HG03521 (cell line): ENCODE data around the gene NSUN7.

Experiments used
- ATAC-seq: cut with Tn5 transposase; IDR thresholded peaks from one replicate; pipeline ENCODE4 v1.9.1; 2021; ENCODE audit warnings: mild to moderate bottlenecking, moderate library complexity; ENCODE audit not compliant: unreplicated experiment

Gene NSUN7

GRCh38 chr4:40734497-40734896 is 15.3 kb upstream of the NSUN7 start:
- no peak for ATAC-seq

DNA sequence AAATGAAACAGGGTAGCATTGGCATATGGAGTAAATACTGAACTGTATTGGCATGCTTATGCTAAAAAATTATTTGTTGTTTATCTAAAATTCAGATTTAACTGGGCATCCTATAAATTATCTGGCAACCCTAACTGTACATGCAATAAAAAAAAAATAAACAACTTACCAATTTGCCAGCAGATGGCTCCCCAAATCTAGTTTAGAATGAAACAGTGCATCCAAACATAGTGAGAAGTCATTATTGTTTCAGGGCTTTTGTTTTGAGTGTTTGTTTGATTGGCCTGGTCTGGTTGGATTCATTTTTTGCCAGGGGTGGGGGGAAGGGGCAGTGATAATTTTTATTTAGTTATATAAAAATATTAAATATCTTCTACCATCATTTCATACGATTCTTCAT is 12.8 kb upstream of the NSUN7 start:
- no peak for ATAC-seq

GRCh38 chr4:40737879-40738278 is 11.9 kb upstream of the NSUN7 start:
- no peak for ATAC-seq

GRCh38 chr4:40739347-40739746 is 10.4 kb upstream of the NSUN7 start:
- no peak for ATAC-seq

DNA sequence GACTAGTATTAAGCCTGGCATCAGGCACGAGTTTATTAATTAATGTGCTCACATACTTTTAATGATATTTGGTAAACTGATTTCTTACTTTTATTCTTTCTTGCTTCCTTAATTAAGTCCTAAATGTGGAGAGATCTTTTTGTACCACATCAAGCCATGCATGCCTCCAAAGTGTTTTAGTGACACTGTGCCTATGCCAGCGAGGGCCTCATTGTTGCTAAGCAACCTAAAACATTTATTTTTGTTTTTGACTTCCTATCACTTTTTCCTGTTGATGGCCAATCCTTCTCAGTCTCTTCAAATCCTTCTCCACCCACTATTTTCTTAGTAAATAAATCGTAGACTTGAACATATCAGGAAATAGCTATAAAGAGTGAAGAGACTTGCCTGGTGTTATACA is 5.5 kb upstream of the NSUN7 start:
- ATAC-seq, result no peak

- no peak for ATAC-seq
Observed at GRCh38 chr4:40745285-40745984, 4.3 kb upstream of the NSUN7 start.

- no peak for ATAC-seq
Observed at GRCh38 chr4:40747207-40747835, 2.4 kb upstream of the NSUN7 start.

DNA sequence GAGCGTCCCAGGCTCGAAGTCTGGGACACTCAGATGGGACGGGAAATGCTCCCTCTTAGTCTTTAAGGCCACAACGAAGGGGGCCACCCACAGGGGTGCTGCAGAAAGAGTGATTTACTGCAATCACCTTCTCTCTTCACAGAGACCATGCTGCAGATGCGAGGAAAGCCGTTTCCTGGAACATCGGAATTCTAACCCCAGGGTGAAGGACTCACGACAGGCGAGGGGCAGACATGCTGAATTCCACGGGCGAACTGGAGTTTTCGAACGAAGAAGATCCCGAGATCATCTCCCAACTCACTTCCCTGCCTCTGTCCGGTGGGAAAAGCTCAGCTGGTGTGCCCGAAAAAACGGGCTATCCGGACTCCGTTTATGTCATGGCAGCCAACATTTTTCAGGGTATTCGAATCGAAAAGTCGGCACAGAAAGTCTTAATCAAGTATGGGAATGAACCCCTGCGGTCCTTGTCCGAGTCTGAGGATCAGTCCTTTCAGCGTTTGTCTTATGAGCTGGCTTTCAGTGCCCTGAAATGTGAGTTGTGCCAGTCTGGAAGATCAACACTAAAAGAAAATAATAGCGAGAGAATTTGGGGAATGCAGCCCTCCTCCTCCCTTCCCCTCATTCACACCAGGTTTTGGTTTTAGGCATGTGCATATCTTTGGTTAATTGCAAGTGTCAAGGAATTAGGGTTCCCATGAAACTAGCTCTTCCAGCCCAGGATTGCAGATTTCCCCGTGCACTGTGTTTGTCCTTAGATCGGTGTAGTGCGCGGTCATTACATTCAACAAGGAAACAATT is 905 bp downstream of the NSUN7 start:
- ATAC-seq, result no peak

DNA sequence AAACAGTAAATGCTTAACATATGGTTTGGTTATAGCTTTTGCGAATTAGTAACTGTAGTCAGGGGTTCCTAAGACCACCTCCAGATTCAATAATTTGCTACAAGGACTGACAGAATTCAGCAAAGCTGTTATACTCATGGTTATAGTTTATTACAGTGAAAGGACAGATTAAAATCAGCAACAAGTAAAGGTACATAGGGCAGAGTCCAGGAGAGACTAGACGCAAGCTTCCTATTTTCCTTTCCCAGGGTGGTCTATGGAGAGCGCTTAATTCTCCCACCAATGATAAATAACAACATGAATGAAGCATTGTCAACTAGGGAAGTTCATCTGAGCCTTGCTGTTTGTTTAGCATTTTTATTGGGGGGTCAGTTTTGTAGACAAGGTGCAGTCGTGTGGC is 5.9 kb downstream of the NSUN7 start:
- ATAC-seq, result no peak

DNA sequence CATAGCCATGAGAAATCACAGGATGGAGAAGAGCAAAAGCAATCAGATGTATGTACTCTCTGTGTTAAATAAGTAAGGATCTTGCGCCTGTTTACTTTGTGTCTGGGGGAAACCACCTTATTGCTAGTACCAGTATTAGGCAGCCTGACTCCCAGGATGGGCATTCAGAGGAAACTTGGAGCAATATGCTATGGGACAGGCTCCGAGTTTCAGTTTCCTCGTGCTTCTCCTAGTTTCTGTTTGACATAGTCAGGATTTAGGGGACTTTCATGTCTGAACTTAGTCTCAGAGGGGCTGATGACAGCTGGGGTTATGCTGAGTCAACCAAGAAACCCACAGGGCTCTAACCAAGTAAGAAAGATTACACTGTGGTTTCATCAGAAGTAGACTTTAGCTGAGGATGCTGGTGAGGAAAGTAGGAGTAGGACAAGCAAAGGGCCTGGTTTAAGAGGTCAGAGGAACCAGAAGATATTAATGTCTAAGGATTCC is 13.5 kb downstream of the NSUN7 start:
- ATAC-seq, result peak; percentile 99

DNA sequence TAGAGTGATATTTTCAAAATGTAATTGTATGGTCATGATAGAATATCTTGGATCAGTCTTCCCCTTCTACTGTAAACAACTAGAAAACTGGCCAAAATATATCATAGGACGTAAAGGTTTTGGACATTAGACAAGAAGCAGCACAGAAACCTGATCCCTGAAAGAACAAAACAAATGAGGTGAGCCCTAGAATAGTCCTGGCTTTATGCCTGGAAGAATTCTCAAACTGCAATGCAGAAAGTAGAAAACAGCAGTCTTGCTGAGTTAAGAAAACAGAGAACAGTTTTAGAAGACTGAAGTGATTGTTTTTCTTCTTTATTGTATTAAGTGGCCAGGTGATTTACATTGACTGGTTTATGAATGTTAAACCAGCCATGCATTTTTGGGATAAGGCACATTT is 19.5 kb downstream of the NSUN7 start:
- ATAC-seq, result no peak

DNA sequence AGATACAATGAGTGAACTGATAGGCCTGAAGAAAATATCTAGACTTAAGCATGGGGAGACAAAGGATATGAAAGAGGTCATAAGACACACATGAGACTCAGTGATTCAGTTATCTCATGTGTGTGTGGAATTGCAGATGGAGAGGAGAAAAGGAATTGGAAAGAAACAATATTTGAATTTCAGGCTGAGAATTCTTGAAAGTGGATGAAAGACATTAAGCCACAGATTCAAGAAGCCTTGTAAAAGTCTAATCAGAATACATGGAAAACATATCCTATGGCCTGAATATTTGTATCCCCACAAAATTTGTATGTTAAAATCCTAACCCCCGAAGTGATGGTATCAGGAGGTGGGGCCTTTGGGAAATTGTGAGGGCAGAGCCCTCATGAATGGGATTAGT is 28.3 kb downstream of the NSUN7 start:
- ATAC-seq, result no peak

GRCh38 chr4:40782876-40783275 is 33.1 kb downstream of the NSUN7 start:
- no peak for ATAC-seq

DNA sequence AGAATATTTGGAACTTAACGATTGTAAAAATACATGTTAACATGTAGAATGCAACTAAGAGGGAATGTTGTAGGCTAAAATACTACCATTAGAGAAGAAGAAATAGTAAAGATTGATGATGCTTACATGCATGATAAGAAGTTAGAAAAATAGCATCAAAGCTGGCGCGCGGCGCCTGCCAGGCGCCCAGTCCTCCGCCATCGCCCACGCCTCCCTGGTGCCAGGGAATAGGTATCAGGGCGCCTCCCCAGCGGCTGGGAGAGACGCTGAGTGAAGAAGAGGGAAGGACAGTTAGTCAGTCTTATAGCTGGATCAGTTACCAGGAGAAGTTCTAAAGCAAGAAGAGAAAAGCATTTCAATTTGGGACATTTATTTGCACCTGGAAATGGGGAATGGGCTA is 36.0 kb downstream of the NSUN7 start:
- no peak for ATAC-seq

DNA sequence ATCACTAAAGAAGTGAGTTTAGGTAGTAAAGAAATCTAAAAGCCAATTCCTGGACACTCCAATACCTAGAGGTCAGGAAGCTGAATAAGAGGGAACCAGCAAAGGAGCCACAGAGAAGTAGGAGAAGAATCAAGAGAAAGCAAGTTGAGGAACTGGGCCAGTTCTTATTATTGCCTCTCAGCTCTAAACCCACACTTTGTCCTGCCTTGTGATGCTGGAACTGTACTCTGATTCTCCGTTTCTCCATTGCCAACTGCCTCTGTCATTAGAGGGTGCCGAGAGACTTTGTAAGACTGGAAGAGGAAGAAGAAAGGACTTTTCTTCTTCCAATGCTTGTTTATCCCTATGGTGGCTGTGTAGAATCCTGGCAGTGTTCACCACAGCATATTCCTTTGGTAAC is 38.6 kb downstream of the NSUN7 start:
- ATAC-seq, result no peak

DNA sequence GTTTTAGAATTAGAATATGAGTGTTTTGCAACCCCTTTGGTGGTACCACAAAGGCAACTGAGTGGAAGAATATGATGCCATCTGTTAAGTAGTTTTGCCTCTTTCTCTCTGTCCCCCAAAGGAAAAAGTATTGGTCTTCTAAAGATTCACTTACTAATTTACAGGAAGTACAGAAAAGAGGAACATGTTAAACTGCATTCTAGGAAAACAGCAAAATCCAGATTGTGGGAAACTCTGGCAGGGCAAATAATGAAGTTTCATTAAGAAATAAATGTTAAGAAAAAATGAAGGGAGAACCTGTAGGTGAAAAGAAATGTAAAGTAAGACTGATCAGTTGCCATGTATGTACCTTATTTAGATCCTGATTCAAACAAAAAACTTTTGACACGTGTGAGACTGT is 39.3 kb downstream of the NSUN7 start:
- ATAC-seq, result no peak

DNA sequence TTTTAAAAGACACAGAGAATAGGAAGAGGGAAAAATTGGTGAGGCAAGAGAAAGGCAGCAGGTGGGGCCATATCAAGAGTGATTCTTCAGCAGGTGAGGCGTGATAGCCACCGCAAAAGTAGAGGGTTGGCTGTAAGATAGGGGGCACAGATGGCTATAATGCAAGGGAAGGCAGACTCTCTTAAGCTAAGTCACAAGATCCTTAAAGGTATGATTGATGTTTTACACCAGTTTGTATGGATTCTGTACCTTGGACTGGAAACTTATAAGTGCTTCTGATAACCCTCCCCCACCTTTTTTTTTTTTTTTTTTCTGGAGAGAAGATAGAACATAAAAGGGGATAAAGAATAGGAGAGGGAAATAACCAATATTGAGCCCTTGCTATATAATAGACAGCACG is 40.0 kb downstream of the NSUN7 start:
- no peak for ATAC-seq

DNA sequence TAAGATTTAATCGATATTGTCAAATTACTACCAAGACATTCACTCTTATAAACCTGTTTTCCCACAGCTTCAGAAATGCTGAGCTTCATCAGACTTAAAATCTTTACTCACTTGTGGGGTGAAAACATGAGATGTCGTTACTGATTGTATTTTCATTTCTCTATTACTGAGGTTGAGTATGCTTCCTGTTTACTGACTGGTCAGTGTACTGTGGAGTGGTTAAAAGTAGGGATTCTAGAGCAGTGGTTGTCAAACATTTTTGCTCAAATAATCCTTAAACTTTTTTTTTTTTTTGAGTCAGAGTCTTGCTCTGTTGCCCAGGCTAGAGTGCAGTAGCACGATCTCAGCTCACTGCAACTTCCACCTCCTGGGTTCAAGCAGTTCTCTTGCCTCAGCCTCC is 50.3 kb downstream of the NSUN7 start:
- ATAC-seq, result peak; percentile 91

DNA sequence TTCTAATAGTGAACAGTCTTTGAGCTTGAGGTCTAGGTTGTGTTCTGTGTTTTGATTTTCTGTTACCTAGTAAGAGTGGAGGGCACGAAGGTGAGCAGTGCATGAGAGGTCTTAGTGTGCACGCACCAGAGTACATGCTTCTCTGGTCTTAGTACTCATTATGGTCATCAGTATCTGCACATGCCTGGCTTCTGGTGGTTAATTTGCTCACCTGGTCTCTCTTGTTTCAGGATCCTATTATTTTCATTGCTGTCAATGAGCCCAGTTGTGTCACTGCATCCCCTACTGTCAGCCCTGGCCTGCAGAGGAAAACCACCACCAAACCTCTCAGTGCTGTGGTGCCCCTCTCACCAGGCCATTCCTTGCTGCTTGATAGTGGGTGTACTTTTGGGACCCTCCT is 54.8 kb downstream of the NSUN7 start:
- ATAC-seq, result no peak

DNA sequence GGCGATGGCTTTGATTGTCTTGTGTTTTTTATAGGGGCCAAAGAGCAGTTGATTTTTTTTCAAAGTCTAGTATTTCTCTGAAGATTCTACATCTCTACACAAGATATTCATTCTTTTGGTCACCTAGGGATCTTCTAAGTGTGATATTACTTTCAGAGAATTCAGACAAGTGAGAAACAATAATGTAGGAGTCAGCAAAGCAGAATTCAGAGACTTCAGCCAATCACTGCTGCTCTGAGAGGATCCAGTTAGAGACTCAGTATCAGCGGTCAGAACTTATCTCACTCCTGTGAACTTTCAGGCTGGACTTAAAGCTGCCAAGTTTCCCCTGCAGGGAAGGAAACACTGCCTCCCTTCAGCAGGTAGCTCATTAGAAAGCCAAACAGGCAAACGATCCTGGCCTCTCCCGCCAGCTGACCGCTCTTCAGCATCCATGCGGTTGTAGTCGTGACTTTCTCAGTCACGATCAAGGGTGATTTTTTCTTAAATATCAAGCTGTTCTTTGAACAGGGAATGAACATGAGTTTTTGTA is 59.2 kb downstream of the NSUN7 start:
- no peak for ATAC-seq

DNA sequence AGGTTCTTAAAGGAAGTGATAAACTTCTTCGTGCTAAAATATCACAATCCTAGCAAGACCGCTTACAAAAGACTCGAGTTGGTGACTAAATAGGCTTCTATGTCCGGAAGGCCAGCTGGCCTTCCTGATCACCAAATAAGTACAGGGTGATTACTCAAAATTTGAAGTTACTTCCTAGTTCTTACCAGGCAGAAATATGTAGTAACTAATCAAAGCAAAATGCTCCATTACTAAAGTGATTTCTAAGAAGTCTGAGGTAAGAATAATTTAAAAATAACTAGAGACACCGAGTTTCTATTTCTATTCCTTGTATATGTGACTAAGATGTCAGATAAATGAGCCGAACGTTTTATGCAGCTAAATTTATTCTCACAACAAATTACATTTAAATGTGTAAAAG is 62.2 kb downstream of the NSUN7 start:
- ATAC-seq, result no peak

DNA sequence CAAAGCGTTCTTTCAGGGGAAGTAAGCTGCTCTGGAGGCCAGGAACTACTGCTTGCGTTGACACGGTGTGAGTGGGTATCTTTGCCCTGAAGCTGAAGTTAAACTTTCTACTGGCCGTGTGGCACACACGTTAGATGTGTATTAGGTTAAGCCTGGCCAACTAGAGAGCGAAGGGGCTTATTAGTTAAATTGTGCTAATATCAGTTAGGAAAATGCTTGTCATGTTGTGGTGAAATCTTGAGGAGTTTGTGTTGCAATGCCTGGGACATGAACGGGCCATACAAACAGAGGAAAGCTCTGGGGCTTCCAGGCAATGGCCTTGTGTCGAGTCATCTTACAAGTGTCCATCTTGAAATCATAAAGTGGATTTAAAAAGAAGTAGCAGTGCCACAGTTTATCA is 62.6 kb downstream of the NSUN7 start:
- ATAC-seq, result no peak
